CD8-positive, alpha-beta memory T cell (primary cell): ENCODE measurements around the gene ZSCAN20. TPM values are rescaled to one million over a fixed set of nuclear protein-coding genes. Genes with fewer than 3 reads are reported as not detected.

Source experiments
- CTCF ChIA-PET: fragments of 350-600 bp; sonication (Branson Sonifier 250); formaldehyde crosslinking; loops from one replicate; lab custom pipeline; 2021; ENCODE audit warnings: antibody characterized with exemption; lab: Charles Lee
- POLR2A ChIA-PET: fragments of 350-600 bp; sonication (Branson Sonifier 250); formaldehyde crosslinking; loops from one replicate; lab custom pipeline; 2021; ENCODE audit warnings: antibody characterized with exemption; lab: Charles Lee
- DNase-seq, 5 donors: peaks; one replicate each; pipeline versions ENCODE4 v3.0.0 to v3.0.0-alpha.2; 2020 to 2022; ENCODE audit warnings: mixed read lengths in 1 of 5
- H3K27ac ChIP-seq: one replicate; pipeline ENCODE4 v1.7.0; 2013; ENCODE audit warnings: low read depth, mild to moderate bottlenecking, low read length, moderate library complexity
- H3K27me3 ChIP-seq: 2 replicates; pipeline ENCODE4 v1.7.0; 2013; ENCODE audit warnings: low read length, mild to moderate bottlenecking; ENCODE audit not compliant: insufficient read depth, poor library complexity, severe bottlenecking
- H3K36me3 ChIP-seq: 2 replicates; pipeline ENCODE4 v1.7.0; 2013; ENCODE audit warnings: mild to moderate bottlenecking, low read length, moderate library complexity; ENCODE audit not compliant: insufficient read depth
- H3K4me1 ChIP-seq: 2 replicates; pipeline ENCODE4 v1.7.0; 2013; ENCODE audit warnings: mild to moderate bottlenecking, low read length, moderate library complexity; ENCODE audit not compliant: insufficient read depth
- H3K4me3 ChIP-seq: 2 replicates; pipeline ENCODE4 v1.7.0; 2013; ENCODE audit warnings: mild to moderate bottlenecking, low read length
- H3K9me3 ChIP-seq: 2 replicates; pipeline ENCODE4 v1.7.0; 2013; ENCODE audit warnings: mild to moderate bottlenecking, low read length
- H3K27ac Mint-ChIP-seq, 8 donors: one replicate each; pipeline ENCODE4 v1.8.0; 2020 to 2021; ENCODE audit warnings: mixed read lengths in 8 of 8, mild to moderate bottlenecking in 6 of 8, inconsistent platforms in 3 of 8, moderate library complexity in 3 of 8
- H3K27me3 Mint-ChIP-seq, 2 donors: one replicate each; pipeline ENCODE4 v1.8.0; 2020 to 2021; ENCODE audit warnings: mixed read lengths in 2 of 2, mild to moderate bottlenecking in 1 of 2, moderate library complexity in 1 of 2
- H3K36me3 Mint-ChIP-seq, 3 donors: one replicate each; pipeline ENCODE4 v1.8.0; 2020 to 2021; ENCODE audit warnings: mixed read lengths in 3 of 3, inconsistent platforms in 1 of 3, mild to moderate bottlenecking in 1 of 3
- H3K4me1 Mint-ChIP-seq, 3 donors: one replicate each; pipeline ENCODE4 v1.8.0; 2020 to 2021; ENCODE audit warnings: mixed read lengths in 3 of 3, inconsistent platforms in 1 of 3, mild to moderate bottlenecking in 1 of 3
- H3K4me3 Mint-ChIP-seq, 7 donors: one replicate each; pipeline ENCODE4 v1.8.0; 2020 to 2021; ENCODE audit warnings: mixed read lengths in 7 of 7, mild to moderate bottlenecking in 6 of 7, moderate library complexity in 4 of 7, inconsistent platforms in 2 of 7
- H3K9me3 Mint-ChIP-seq, 5 donors: one replicate each; pipeline ENCODE4 v1.8.0; 2020 to 2022; ENCODE audit warnings: mixed read lengths in 5 of 5, mild to moderate bottlenecking in 3 of 5, moderate library complexity in 2 of 5, inconsistent platforms in 1 of 5
- polyA plus RNA-seq: library from polyadenylated mRNA; unstranded; fragments of 300-500 nt; fragmentation: Illumina TruSeq; gene quantifications from one replicate; pipeline ENCODE4 v1.2.3, GENCODE V29; 2021
- total RNA-seq, 2 experiments: library from RNA; stranded (reverse); gene quantifications; one replicate each; pipeline ENCODE4 v1.2.3, GENCODE V29; 2021

The ZSCAN20 gene
- total RNA-seq: 1 to 10 TPM; 3.3 to 3.6 TPM
- polyA plus RNA-seq: 1.4 TPM

DNA sequence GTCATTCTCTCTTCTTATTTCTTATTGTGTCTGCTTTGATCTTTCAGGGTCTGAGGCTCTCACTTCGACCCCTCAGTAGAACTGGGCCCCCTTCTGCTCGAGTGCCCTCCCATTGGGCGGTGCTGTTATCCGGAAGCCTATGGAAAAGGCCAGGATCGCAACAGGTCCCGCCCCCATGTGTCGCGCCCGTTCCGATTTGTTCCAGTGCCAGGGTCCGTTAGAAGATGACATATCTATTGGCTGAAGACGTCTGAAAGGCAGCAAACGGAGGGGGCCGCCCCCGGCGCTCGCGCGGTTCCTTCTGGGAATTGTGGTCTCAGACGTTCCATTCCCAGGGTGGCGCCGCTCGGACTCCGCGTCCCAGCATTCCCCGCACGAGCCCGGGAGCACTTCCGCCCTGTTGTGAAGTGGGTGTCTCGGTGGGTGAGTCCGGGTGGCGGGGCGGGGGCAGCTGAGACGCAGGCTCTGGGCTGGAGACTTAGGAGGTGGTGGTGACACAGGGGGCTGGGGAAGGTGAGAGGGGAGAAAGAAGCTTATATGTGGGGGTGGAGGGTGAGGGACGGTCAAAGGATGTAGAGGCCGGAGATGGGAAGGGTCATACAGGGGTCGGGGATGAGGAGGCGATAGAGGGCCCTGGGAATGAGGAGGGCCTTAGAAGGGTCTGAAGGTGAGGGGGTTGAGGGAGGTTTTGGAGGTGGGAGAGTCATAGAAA is at the start of gene ZSCAN20:
ZSCAN20 (plus strand) TSS at position 377 of the 712 bp plus-strand sequence. CDS start 6,644 bp downstream, outside the sequence.
- Histone ChIP-seq H3K27ac (no peak within 1 kb of the TSS), H3K4me1 (peaks cover 15% of the 10 kb centered on the region), H3K4me3 (peak within 1 kb of the TSS; percentile 49), H3K9me3 (no peaks in the 10 kb centered on the region), H3K27me3 (no peaks in the 10 kb centered on the region), H3K36me3 (no peaks in the 10 kb centered on the region)
- H3K27me3 Mint-ChIP-seq: no peaks in the 10 kb centered on the region
- H3K4me1 Mint-ChIP-seq: peaks cover 27 to 34% (median 33%) of the 10 kb centered on the region in 3 donors
- no peaks in the 10 kb centered on the region for H3K36me3 Mint-ChIP-seq
- H3K27ac Mint-ChIP-seq: peak within 1 kb of the TSS; percentile 2 to 99 (median 92)
- POLR2A ChIA-PET: interaction anchor here (0.6 kb wide), 1 partner anchor 632 kb away, joined by 4 read pairs; no protein-coding TSS in a partner anchor
- CTCF ChIA-PET: interaction anchor here (2.0 to 2.3 kb wide), 2 partner anchors 17 to 177 kb away, joined by 7 to 15 read pairs; no protein-coding TSS in a partner anchor
- H3K9me3 Mint-ChIP-seq: no peaks in the 10 kb centered on the region
- peak within 1 kb of the TSS; percentile 62 to 98 (median 93) for H3K4me3 Mint-ChIP-seq
- peak; percentile 66 to 87 (median 77) for DNase-seq

GRCh38 chr1:33424205-33424604 is 48.2 kb upstream of the ZSCAN20 start:
- Histone ChIP-seq H3K36me3 (no peaks in the 10 kb centered on the region), H3K27ac (no peak overlapping the region), H3K9me3 (no peaks in the 10 kb centered on the region), H3K4me1 (no peaks in the 10 kb centered on the region), H3K27me3 (peaks cover 22% of the 10 kb centered on the region), H3K4me3 (no peak overlapping the region)
- Mint-ChIP-seq H3K4me1 (no peaks in the 10 kb centered on the region), H3K4me3 (no peak overlapping the region), H3K36me3 (peaks cover 0 to 4% (median 0%) of the 10 kb centered on the region in 3 donors), H3K9me3 (no peaks in the 10 kb centered on the region), H3K27me3 (peaks cover 9 to 54% of the 10 kb centered on the region in 2 donors), H3K27ac (no peak overlapping the region)
- DNase-seq: no peak
- ChIA-PET CTCF (no interaction called here), POLR2A (no interaction called here)

GRCh38 chr1:33424610-33425009 is 47.8 kb upstream of the ZSCAN20 start:
- DNase-seq: no peak

GRCh38 chr1:33425900-33426299 is 46.5 kb upstream of the ZSCAN20 start:
- no peak overlapping the region for H3K27ac Mint-ChIP-seq
- Histone ChIP-seq H3K4me1 (peaks cover 6% of the 10 kb centered on the region), H3K36me3 (no peaks in the 10 kb centered on the region), H3K27me3 (peaks cover 32% of the 10 kb centered on the region), H3K4me3 (no peak overlapping the region), H3K9me3 (no peaks in the 10 kb centered on the region), H3K27ac (no peak overlapping the region)
- H3K4me1 Mint-ChIP-seq: peaks cover 0 to 3% (median 0%) of the 10 kb centered on the region in 3 donors
- H3K4me3 Mint-ChIP-seq: no peak overlapping the region
- H3K27me3 Mint-ChIP-seq: peaks cover 7 to 46% of the 10 kb centered on the region in 2 donors
- CTCF ChIA-PET: no interaction called here
- no peak for DNase-seq
- H3K36me3 Mint-ChIP-seq: peaks cover 0 to 4% (median 0%) of the 10 kb centered on the region in 3 donors
- H3K9me3 Mint-ChIP-seq: no peaks in the 10 kb centered on the region
- POLR2A ChIA-PET: no interaction called here

More at GRCh38 chr1:33424610-33425009, 47.8 kb upstream of the ZSCAN20 start:
- H3K27ac Mint-ChIP-seq: no peak overlapping the region
- no peak overlapping the region for H3K4me3 Mint-ChIP-seq
- Histone ChIP-seq H3K36me3 (no peaks in the 10 kb centered on the region), H3K27me3 (peaks cover 26% of the 10 kb centered on the region), H3K4me3 (no peak overlapping the region), H3K4me1 (no peaks in the 10 kb centered on the region), H3K9me3 (no peaks in the 10 kb centered on the region), H3K27ac (no peak overlapping the region)
- H3K27me3 Mint-ChIP-seq: peaks cover 7 to 52% of the 10 kb centered on the region in 2 donors
- no peaks in the 10 kb centered on the region for H3K9me3 Mint-ChIP-seq
- H3K4me1 Mint-ChIP-seq: no peaks in the 10 kb centered on the region
- ChIA-PET POLR2A (no interaction called here), CTCF (no interaction called here)
- H3K36me3 Mint-ChIP-seq: peaks cover 0 to 4% (median 0%) of the 10 kb centered on the region in 3 donors

DNA sequence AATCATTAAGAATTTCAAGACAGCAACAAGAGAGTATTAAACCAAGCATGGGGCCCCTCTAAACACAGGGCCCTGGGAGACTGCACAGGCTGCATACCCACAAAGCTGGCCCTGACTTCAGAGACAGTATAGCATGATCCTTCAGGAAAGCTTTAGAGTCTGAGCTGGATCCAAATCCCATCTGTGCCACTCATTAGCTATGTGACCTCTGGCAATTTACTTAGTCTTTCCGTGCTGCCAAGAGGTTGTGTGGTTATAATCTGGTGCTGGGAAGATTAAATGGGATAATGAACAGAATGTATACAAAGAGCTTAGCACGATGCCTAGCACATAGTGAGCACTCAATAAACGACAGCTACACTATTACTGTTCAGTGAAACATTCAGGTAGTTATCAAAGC is 45.5 kb upstream of the ZSCAN20 start:
- Mint-ChIP-seq H3K27me3 (peaks cover 7 to 40% of the 10 kb centered on the region in 2 donors), H3K9me3 (no peaks in the 10 kb centered on the region), H3K27ac (no peak overlapping the region)

GRCh38 chr1:33428661-33429060 is 43.8 kb upstream of the ZSCAN20 start:
- peaks cover 7 to 27% of the 10 kb centered on the region in 2 donors for H3K27me3 Mint-ChIP-seq
- ChIA-PET POLR2A (no interaction called here), CTCF (interaction anchor here (0.6 kb wide), 1 partner anchor 1429 kb away, joined by 3 read pairs; no protein-coding TSS in a partner anchor)
- H3K9me3 Mint-ChIP-seq: no peaks in the 10 kb centered on the region
- no peaks in the 10 kb centered on the region for H3K9me3 ChIP-seq
- H3K4me3 ChIP-seq: no peak overlapping the region
- peaks cover 0 to 4% (median 0%) of the 10 kb centered on the region in 3 donors for H3K36me3 Mint-ChIP-seq
- no peak for DNase-seq
- peaks cover 32% of the 10 kb centered on the region for H3K27me3 ChIP-seq
- H3K27ac ChIP-seq: no peak overlapping the region
- H3K4me1 ChIP-seq: peaks cover 10% of the 10 kb centered on the region
- no peak overlapping the region for H3K27ac Mint-ChIP-seq
- H3K4me3 Mint-ChIP-seq: no peak overlapping the region
- H3K4me1 Mint-ChIP-seq: peaks cover 4 to 5% (median 5%) of the 10 kb centered on the region in 3 donors
- H3K36me3 ChIP-seq: no peaks in the 10 kb centered on the region

More for the DNA sequence above, 45.5 kb upstream of the ZSCAN20 start:
- no peak overlapping the region for H3K4me3 ChIP-seq
- CTCF ChIA-PET: no interaction called here
- no peaks in the 10 kb centered on the region for H3K36me3 ChIP-seq
- no peak overlapping the region for H3K27ac ChIP-seq
- no peaks in the 10 kb centered on the region for H3K9me3 ChIP-seq
- peaks cover 4 to 5% (median 5%) of the 10 kb centered on the region in 3 donors for H3K4me1 Mint-ChIP-seq
- peaks cover 0 to 4% (median 0%) of the 10 kb centered on the region in 3 donors for H3K36me3 Mint-ChIP-seq
- DNase-seq: no peak
- H3K27me3 ChIP-seq: peaks cover 32% of the 10 kb centered on the region
- POLR2A ChIA-PET: no interaction called here
- H3K4me1 ChIP-seq: peaks cover 10% of the 10 kb centered on the region
- H3K4me3 Mint-ChIP-seq: no peak overlapping the region

GRCh38 chr1:33429332-33429731 is 43.1 kb upstream of the ZSCAN20 start:
- peaks cover 32% of the 10 kb centered on the region for H3K27me3 ChIP-seq
- ChIA-PET CTCF (no interaction called here), POLR2A (no interaction called here)
- DNase-seq: no peak
- peaks cover 10% of the 10 kb centered on the region for H3K4me1 ChIP-seq
- peaks cover 0 to 4% (median 0%) of the 10 kb centered on the region in 3 donors for H3K36me3 Mint-ChIP-seq
- H3K27me3 Mint-ChIP-seq: peaks cover 7 to 24% of the 10 kb centered on the region in 2 donors
- no peaks in the 10 kb centered on the region for H3K9me3 ChIP-seq
- H3K36me3 ChIP-seq: no peaks in the 10 kb centered on the region
- H3K27ac Mint-ChIP-seq: no peak overlapping the region
- H3K4me3 Mint-ChIP-seq: no peak overlapping the region
- H3K9me3 Mint-ChIP-seq: no peaks in the 10 kb centered on the region
- no peak overlapping the region for H3K27ac ChIP-seq
- H3K4me3 ChIP-seq: no peak overlapping the region
- H3K4me1 Mint-ChIP-seq: peaks cover 4 to 5% (median 5%) of the 10 kb centered on the region in 3 donors
